DOHH2 (cell line): ENCODE data around the gene RHBDF2.

Experiments
- EZH2phosphoT487 ChIP-seq: fragments of 200-600 bp; sonication (generic); IDR thresholded peaks from 2 replicates; pipeline ENCODE4 v1.6.1; 2017; ENCODE audit warnings: borderline replicate concordance, mild to moderate bottlenecking, antibody characterized with exemption, low read length, moderate library complexity, mixed read lengths
- TF ChIP-seq, protein P1 (sequence below): fragments of 200-600 bp; sonication (generic); IDR thresholded peaks from one replicate; pipeline ENCODE4 v1.5.1; 2014; ENCODE audit warnings: antibody characterized with exemption, mild to moderate bottlenecking, low read depth, low read length; ENCODE audit not compliant: poor library complexity, severe bottlenecking

GRCh38 chr17:76528528-76529223 lies 27.5 kb upstream of the RHBDF2 start:
- TF ChIP-seq, protein P1, sequence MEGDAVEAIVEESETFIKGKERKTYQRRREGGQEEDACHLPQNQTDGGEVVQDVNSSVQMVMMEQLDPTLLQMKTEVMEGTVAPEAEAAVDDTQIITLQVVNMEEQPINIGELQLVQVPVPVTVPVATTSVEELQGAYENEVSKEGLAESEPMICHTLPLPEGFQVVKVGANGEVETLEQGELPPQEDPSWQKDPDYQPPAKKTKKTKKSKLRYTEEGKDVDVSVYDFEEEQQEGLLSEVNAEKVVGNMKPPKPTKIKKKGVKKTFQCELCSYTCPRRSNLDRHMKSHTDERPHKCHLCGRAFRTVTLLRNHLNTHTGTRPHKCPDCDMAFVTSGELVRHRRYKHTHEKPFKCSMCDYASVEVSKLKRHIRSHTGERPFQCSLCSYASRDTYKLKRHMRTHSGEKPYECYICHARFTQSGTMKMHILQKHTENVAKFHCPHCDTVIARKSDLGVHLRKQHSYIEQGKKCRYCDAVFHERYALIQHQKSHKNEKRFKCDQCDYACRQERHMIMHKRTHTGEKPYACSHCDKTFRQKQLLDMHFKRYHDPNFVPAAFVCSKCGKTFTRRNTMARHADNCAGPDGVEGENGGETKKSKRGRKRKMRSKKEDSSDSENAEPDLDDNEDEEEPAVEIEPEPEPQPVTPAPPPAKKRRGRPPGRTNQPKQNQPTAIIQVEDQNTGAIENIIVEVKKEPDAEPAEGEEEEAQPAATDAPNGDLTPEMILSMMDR, result peak; percentile 55
- no peak for TF ChIP-seq EZH2phosphoT487
